Stimulated activated CD8-positive, alpha-beta memory T cell treated with anti-CD3 and anti-CD28 coated beads, Interleukin-15, amount 100 ng/mL, for 48 hours (primary cell): ENCODE measurements around the gene UGT1A3.

Source experiments
- DNase-seq, 2 donors: peaks; one replicate each; pipeline ENCODE4 v3.0.0-alpha.2; 2020; ENCODE audit warnings: low read depth in 2 of 2

UGT1A3 gene

DNA sequence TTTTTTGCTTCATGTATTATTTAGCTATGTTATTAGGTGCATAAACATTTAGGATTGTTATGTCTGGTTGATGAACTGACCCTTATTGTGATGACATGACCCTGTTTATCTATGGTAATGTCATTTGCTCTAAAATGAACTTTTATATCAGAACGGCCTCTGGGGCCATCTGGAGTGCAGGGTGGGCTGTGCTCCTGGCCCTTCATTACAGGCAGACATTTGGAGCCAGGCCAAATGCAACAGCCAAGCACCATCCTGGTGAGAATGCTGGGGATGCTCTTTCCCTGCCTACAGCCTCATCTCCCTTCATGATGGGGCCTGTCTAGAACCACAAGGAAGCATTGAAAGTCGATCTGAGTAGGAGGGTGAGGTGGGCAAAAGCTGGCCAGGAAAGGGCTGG, 87.5 kb downstream of the UGT1A3 start:
- no peak for DNase-seq

DNA sequence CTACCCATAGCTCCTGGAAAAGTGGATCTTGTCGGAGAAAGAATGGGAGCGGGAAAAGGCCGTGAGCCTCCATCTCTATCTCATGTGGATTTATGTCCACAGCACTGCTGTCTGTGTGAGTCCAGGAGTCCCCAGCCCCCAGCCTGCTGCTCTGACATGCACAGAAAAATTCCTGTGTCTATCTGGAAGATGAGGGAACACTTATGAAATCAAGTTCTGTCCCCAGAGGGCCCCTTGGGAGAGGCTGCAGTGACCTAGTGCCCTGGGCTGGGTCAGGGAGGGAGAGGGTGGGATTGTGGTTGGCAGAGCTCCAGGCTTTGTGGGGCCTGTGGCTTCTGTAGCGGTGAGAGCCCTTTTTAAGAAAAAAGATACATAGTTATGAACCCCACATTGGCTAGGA, 87.9 kb downstream of the UGT1A3 start:
- no peak for DNase-seq

DNA sequence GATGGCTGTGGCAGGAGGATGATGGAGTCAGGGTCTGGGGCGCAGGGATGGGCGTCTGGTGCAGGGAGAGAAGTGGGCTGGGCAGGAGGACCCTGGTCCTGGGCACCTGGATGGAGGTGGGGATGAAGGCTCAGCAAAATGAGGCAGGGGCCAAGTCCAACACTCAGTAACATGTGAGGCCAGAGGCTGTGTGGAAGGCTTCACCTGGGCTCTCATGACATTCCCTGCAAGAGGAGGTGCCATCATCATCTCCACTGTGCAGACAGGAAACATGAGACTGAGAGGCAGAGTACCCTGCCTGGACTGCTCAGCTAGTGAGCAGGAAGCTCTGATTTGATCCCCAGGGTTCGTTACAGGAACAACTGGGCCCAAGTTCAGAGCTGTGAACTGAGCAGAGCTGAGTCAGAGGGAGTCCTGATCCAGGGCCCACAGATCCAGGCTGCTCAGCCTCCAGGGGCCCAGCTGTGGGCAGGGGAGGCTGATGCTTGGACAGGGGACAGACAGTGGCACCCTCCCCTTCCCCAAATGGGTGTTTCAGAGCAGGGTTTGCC, 88.6 kb downstream of the UGT1A3 start:
- DNase-seq: no peak

DNA sequence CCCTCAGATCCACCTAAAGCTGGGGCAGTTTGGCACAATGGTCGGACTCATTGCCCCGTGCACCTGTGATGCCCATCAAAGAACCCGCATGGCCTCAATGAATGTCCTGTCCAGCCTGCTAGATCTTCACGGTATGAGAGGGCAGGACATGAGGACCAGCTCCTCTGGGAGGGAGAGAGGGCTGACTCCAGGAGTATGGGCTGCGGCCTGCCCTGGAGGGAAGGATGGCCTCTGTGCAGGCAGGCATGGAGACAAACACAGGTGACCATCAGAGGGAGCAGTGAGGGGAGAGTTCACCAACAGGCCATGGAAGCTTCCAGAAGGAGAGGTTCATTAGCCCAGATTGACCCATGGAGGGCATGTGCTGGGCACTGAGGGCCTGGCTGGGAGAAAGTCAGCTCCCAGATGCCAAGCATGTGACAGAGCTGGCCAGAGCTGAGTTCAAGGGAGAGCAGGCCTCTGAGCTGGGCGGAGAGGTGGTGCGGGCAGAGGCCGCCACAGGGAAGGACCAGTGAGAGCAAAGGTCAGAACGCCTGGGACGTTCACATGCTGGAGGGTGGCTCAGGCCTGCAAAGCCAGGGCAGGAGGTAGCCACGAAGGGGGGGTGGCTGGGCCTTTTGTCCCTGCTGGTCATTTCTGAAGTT, 89.3 kb downstream of the UGT1A3 start:
- DNase-seq: no peak

DNA sequence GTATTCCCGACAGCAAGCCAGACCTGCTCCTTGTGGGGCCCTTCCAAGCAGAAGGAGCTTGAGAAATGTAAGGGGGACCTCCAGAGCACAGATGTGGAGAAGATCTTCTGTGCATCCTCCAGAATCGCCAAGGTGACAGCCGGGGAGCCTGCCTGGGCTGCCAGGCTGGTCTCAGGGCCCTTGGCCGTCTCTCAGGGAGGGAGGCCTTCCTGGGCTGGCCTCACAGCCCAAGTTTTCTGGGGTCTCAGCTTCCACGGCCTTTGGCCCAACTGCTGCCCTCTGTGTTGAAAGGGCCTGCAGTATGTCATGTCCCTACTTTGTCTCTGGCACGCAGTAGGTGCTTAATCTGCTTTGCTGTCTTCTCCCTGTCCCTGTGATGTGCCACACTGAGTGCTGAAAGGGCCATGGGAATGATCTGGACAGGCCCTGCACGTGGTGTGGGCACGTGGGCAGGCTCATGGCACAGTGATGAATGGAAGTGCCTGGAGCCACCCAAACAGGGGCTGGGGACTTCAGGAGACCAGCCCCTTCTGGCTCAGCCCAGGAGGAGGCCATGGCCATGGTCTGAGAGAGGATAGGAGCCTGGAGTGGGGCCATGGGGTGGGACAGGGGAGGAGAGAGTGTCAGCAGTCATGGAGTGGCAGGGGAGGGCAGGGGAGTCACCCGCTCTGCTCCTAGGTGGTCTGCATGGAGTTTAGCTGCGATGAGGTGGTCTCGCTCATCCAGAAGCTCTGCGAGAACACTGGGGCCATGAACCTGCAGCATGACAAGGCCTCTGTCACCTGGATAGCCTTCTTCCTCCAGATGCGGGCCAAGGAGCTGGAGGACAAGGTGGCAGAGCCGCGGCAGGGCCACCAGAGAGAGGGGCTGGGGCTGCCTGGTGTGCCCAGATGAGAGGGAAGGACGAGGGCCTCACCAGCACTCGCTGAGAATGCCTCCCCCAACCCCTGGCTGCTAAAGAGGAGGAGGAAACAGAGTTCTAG, 90.1 kb downstream of the UGT1A3 start:
- DNase-seq: no peak

DNA sequence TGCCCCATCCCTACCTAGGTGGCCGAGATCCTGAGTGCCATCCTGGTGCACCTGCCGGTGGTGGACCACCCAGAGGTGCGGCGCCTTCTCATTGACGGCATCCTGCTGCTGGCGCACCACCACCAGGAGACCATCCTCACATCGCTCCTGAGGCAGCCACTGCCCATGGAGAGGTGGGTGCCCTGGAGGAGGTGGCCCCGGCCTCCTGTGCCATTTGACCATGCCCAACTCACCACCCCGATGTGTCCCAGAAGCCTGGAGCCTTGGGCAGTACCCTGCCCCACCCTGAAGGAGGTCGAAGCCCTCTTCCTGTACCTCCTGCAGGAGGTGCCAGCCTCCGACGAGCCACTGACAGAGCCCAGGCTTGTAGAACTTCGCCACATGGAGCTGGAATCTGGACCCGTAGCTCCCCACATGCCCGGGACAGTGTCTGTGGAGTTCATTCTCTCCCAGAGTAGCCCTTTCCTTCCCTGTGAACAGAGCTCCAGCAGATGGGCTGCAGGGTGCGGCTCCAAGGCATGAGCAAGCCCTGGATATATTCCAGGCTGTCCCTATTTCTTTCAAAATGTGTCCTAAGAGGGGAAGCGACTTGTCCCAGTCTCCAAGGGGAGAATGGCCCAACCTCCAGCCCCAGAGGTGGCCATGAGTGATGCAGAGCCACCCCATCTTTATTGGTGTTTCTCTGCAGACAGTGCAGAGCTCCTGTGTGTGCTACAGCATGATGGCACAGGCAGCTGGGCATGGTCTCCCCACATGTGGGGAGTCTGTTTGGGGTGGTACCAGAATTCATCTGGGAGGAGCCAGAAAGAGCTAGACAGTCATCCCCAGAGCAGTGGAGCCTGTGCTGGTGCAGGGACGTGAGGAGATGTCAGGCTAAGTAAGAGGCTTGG, 91.3 kb downstream of the UGT1A3 start:
- no peak for DNase-seq

DNA sequence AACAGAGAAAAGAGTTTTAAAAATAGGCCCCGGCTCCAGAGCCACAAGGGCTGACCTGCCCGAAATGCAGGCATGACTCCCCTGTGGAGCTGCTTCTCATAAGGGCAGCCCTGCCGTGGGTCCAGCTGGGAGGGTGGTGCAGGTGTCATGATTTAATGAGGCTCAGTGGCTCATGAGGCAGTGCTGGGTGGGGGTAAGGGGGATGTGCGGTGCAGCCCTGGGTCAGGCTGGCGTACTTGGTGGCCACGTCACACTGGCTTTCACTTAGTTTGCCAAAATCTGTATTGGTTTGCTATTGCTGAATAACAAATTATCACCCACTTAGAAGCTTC, 91.9 kb downstream of the UGT1A3 start:
- DNase-seq: no peak

DNA sequence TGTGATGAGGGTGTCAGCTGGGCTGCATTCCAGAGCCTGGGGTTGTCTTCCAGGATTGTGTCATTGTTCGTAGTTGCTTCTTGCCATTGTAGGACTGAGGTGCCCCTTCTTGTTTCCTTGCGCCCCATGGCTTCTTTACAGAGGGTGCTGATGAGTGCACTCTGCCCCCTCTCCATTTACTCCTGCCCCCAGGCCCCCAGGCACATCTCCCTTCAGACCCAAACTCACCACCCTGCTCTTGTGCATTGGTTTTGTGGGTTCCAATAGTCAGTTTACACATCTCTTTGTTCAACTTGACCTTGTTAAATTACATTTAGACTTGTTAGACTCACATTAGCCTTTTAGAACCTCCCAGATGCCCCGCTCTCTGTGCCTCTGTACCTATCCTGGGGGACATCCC, 92.4 kb downstream of the UGT1A3 start:
- no peak for DNase-seq

DNA sequence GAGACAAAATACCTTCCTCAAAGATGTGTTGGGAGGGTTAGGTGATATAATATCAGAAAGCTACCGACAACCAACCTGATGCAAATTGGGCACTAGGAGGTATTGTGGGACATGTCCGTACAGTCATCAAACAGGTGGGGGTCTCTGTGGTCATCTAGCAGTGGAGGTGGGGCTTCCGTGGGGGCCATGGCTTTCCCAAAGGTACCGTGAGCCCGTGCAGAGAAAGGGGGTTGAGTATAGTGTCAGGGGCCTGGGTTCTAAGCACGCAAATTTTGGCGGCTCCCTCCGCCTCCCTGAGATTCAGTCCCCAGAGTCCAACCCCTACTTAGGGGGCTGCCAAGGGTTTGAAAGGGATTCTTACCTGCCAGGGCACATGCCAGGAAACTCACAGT, 92.9 kb downstream of the UGT1A3 start:
- DNase-seq: no peak

DNA sequence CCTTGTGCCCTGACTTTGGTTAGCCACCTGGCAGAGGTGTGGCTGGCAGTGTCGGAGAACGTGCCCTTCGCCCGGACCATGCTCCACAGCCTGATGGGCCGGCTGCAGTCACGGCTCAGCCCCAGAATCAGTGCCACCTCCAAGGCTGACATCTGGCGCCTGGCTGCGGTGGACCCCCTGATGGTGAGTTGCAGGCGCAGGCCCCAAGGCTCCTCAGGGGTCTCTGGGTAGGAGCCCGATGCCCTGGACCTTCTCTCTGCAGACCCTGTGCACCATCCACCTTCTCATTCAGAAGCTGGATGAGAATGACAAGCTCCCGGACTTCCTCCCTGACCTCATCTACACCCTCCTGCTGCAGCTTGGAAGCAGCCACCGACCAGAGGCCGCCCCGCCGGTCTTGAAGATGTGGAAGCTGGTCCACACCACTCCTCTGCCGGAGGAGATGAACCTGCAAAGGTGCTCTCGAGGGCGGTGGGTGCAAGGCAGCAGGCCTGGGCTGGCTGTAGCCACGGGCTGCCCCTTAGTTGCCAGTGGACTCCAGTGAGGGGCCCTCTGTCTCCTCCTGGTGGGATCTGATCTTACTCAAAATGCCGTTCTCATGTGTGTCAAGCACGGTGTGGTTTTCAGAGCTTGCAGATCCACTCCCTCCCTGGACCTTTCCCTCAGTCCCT, 93.4 kb downstream of the UGT1A3 start:
- DNase-seq: no peak
